HG02885 (cell line): ENCODE measurements around the gene MACO1.
"Not testable (repeated sequence)": the region's sequence is repeated elsewhere in the genome, so short reads cannot be mapped to it uniquely, and the experiment has no call there.

Experiments used
- ATAC-seq: cut with Tn5 transposase; IDR thresholded peaks from one replicate; pipeline ENCODE4 v1.9.1; 2021; ENCODE audit warnings: mild to moderate bottlenecking; ENCODE audit not compliant: unreplicated experiment, poor library complexity

The MACO1 gene

GRCh38 chr1:25430073-25430966, at the start of gene MACO1:
MACO1 (plus strand) TSS chr1:25430897; CDS start chr1:25431099, 202 bp downstream.
- peak; percentile 84 for ATAC-seq

GRCh38 chr1:25382543-25382942, 48.2 kb upstream of the MACO1 start:
- ATAC-seq: not testable (repeated sequence)

- not testable (repeated sequence) for ATAC-seq
Measured at GRCh38 chr1:25383090-25383489, 47.6 kb upstream of the MACO1 start.

GRCh38 chr1:25383875-25384274, 46.8 kb upstream of the MACO1 start:
- ATAC-seq: not testable (repeated sequence)

GRCh38 chr1:25387096-25387495, 43.6 kb upstream of the MACO1 start:
- not testable (repeated sequence) for ATAC-seq

GRCh38 chr1:25388691-25389090, 42.0 kb upstream of the MACO1 start:
- ATAC-seq: not testable (repeated sequence)

GRCh38 chr1:25389721-25390120, 41.0 kb upstream of the MACO1 start:
- ATAC-seq: not testable (repeated sequence)

- ATAC-seq: no peak
Measured at GRCh38 chr1:25392841-25393240, 37.9 kb upstream of the MACO1 start.

GRCh38 chr1:25397549-25397948, 33.1 kb upstream of the MACO1 start:
- not testable (repeated sequence) for ATAC-seq

GRCh38 chr1:25398079-25398478, 32.6 kb upstream of the MACO1 start:
- ATAC-seq: not testable (repeated sequence)

GRCh38 chr1:25402947-25403803, 27.5 kb upstream of the MACO1 start:
- ATAC-seq: not testable (repeated sequence)

GRCh38 chr1:25405731-25406305, 24.9 kb upstream of the MACO1 start:
- ATAC-seq: not testable (repeated sequence)

- not testable (repeated sequence) for ATAC-seq
Measured at GRCh38 chr1:25409641-25410427, 20.9 kb upstream of the MACO1 start.

- not testable (repeated sequence) for ATAC-seq
Measured at GRCh38 chr1:25412872-25413623, 17.6 kb upstream of the MACO1 start.

- ATAC-seq: not testable (repeated sequence)
Measured at GRCh38 chr1:25414157-25414556, 16.5 kb upstream of the MACO1 start.

- ATAC-seq: not testable (repeated sequence)
Measured at GRCh38 chr1:25414578-25414977, 16.1 kb upstream of the MACO1 start.

GRCh38 chr1:25417280-25417679, 13.4 kb upstream of the MACO1 start:
- not testable (repeated sequence) for ATAC-seq

GRCh38 chr1:25419339-25419738, 11.4 kb upstream of the MACO1 start:
- not testable (repeated sequence) for ATAC-seq

- ATAC-seq: not testable (repeated sequence)
Measured at GRCh38 chr1:25420715-25421114, 10.0 kb upstream of the MACO1 start, which contains the start of gene RHCE. RHCE (minus strand) TSS chr1:25420825; CDS start chr1:25420786, 39 bp downstream.
